22Rv1 (cell line): ENCODE results near the gene FMN1.

Source experiments
- CTCF ChIP-seq: fragments of 450-650 bp; IDR thresholded peaks from 2 replicates; pipeline ENCODE4 v1.5.1; 2017; ENCODE audit warnings: mild to moderate bottlenecking
- ZFX ChIP-seq: fragments of 450-650 bp; IDR thresholded peaks from 2 replicates; pipeline ENCODE4 v1.6.1; 2017; ENCODE audit warnings: antibody characterized with exemption, borderline replicate concordance

GRCh38 chr15:33116198-33116597, 78.3 kb downstream of the FMN1 start:
- TF ChIP-seq CTCF (no peak), ZFX (no peak)
